KMS-11 (cell line): ENCODE results near the gene GP1BB.

Experiments used
- H2AFZ ChIP-seq: fragments of 200-600 bp; sonication (generic); 2 replicates; pipeline ENCODE4 v1.6.1; 2016; ENCODE audit warnings: antibody characterized with exemption, mixed run types, low read depth
- H3K27ac ChIP-seq: fragments of 200-600 bp; sonication (generic); 2 replicates; pipeline ENCODE4 v1.6.1; 2016; ENCODE audit warnings: mild to moderate bottlenecking, mixed run types
- H3K27me3 ChIP-seq: fragments of 200-600 bp; sonication (generic); 2 replicates; pipeline ENCODE4 v1.6.1; 2017; ENCODE audit warnings: mild to moderate bottlenecking, low read depth, mixed run types, moderate library complexity; ENCODE audit not compliant: insufficient read depth
- H3K36me3 ChIP-seq: fragments of 200-600 bp; sonication (generic); 2 replicates; pipeline ENCODE4 v1.6.1; 2017; ENCODE audit warnings: mild to moderate bottlenecking, mixed run types; ENCODE audit not compliant: insufficient read depth
- H3K4me1 ChIP-seq: fragments of 200-600 bp; sonication (generic); 2 replicates; pipeline ENCODE4 v1.6.1; 2016; ENCODE audit warnings: mild to moderate bottlenecking, low read depth, mixed run types; ENCODE audit not compliant: poor library complexity, severe bottlenecking
- H3K4me2 ChIP-seq: fragments of 200-600 bp; sonication (generic); 2 replicates; pipeline ENCODE4 v1.7.0; 2016; ENCODE audit warnings: mild to moderate bottlenecking, mixed run types
- H3K4me3 ChIP-seq: fragments of 200-600 bp; sonication (generic); IDR thresholded peaks from 2 replicates; pipeline ENCODE4 v1.6.1; 2017; ENCODE audit warnings: low read depth, low read length, mixed read lengths; ENCODE audit not compliant: insufficient read depth
- H3K79me2 ChIP-seq: fragments of 200-600 bp; sonication (generic); 2 replicates; pipeline ENCODE4 v1.6.1; 2016; ENCODE audit warnings: low read depth, mixed run types; ENCODE audit not compliant: insufficient read depth
- H3K9ac ChIP-seq: fragments of 200-600 bp; sonication (generic); 2 replicates; pipeline ENCODE4 v1.6.1; 2016; ENCODE audit warnings: mild to moderate bottlenecking, mixed run types
- H4K20me1 ChIP-seq: fragments of 200-600 bp; sonication (generic); 2 replicates; pipeline ENCODE4 v1.6.1; 2016; ENCODE audit warnings: mild to moderate bottlenecking, mixed run types; ENCODE audit not compliant: insufficient read depth
- TF ChIP-seq, protein P1 (sequence below): fragments of 200-600 bp; sonication (generic); conservative IDR thresholded peaks from 2 replicates; pipeline ENCODE4 v1.6.1; 2017; ENCODE audit warnings: low read depth, mild to moderate bottlenecking, antibody characterized with exemption, low read length, moderate library complexity, mixed read lengths

Gene GP1BB

DNA sequence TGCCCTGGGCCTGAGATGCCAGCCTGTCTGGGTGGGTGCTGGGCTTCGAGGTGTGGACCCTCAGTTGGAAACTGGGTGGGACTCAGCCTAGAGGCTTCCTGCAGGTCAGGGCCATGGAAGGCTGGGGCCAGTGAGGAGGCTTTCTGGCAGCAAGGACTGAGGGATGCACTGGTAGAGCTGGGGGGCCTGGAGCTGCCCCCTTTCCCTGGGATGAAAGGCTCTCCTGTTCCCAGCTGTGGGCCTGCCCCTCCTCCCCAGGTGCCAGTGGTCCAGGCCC lies 6.6 kb upstream of the GP1BB start:
- Histone ChIP-seq H3K79me2 (no peaks in the 10 kb centered on the region), H3K4me3 (no peak overlapping the region), H3K4me1 (peaks cover 10% of the 10 kb centered on the region), H3K4me2 (no peak overlapping the region), H4K20me1 (no peaks in the 10 kb centered on the region), H3K9ac (no peak overlapping the region), H2AFZ (no peak overlapping the region), H3K27ac (no peak overlapping the region), H3K36me3 (no peaks in the 10 kb centered on the region), H3K27me3 (no peaks in the 10 kb centered on the region)
- TF ChIP-seq, protein P1, sequence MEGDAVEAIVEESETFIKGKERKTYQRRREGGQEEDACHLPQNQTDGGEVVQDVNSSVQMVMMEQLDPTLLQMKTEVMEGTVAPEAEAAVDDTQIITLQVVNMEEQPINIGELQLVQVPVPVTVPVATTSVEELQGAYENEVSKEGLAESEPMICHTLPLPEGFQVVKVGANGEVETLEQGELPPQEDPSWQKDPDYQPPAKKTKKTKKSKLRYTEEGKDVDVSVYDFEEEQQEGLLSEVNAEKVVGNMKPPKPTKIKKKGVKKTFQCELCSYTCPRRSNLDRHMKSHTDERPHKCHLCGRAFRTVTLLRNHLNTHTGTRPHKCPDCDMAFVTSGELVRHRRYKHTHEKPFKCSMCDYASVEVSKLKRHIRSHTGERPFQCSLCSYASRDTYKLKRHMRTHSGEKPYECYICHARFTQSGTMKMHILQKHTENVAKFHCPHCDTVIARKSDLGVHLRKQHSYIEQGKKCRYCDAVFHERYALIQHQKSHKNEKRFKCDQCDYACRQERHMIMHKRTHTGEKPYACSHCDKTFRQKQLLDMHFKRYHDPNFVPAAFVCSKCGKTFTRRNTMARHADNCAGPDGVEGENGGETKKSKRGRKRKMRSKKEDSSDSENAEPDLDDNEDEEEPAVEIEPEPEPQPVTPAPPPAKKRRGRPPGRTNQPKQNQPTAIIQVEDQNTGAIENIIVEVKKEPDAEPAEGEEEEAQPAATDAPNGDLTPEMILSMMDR = no peak

DNA sequence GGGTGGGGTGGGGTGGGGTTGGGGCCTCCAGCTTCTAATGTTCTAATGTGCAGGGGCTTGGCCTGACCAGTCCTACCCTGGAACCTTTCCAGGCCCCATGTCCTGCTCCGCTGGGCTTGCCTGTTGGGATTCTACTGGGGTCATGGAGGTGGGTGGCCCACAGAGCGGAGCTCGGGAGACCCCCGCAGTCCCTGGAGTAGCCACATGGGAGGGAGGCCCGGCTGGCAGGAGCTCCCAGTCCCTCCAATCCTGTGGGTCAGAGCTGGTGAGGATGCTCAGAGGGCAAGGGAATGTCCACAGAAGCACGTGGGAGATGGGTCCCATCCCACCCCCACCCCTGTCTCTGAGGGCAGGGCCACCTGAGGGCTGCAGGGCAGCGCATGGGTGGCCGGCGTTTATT lies 6.2 kb upstream of the GP1BB start:
- Histone ChIP-seq H3K27me3 (no peaks in the 10 kb centered on the region), H3K79me2 (no peaks in the 10 kb centered on the region), H3K9ac (no peak overlapping the region), H3K4me2 (no peak overlapping the region), H3K4me1 (peaks cover 10% of the 10 kb centered on the region), H3K36me3 (no peaks in the 10 kb centered on the region), H4K20me1 (no peaks in the 10 kb centered on the region), H2AFZ (no peak overlapping the region), H3K27ac (no peak overlapping the region), H3K4me3 (no peak overlapping the region)
- TF ChIP-seq, protein P1 = no peak

DNA sequence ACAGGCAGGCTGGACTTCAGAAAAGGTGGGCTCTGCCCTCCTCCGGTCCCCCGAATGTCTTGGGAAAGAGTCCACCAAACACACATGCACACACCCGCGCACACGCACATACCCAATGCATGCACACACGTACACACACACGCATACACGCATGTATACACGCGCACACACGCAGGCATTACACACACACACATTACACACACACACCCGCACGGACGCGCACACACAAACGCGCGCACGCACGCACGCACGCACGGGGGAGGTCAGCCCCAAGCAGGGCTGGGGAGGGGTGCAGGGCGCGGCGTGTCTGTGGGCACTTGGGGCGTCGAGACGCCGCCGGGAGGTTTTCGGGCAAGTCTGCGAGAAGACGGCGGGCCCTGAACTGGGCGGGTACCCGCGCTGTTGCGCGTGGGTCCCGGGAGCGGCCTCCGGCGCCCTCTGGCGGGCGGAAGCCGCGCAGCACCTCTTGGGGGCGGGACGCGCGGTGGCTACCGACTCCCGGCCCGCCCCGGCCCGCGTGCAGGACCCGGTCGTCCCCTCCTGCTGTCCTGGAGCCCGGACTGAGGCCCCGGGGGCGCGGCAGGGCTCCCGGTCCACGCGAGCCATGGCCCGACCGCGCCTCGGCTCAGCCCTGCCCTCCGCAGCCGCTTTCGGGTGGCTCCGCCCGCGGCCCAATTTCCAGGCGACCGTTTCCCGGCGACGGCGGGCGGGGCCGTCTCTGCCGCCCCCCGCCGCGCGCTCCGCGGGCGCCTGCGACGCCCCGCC lies 5.5 kb upstream of the GP1BB start:
- Histone ChIP-seq H4K20me1 (no peaks in the 10 kb centered on the region), H3K27ac (no peak overlapping the region), H3K4me3 (no peak overlapping the region), H3K79me2 (no peaks in the 10 kb centered on the region), H3K9ac (peak overlapping the region; percentile 39; the same call in 1 of the 2 replicates), H2AFZ (peak overlapping the region; percentile 67), H3K36me3 (no peaks in the 10 kb centered on the region), H3K4me2 (peak overlapping the region; percentile 60), H3K4me1 (peaks cover 10% of the 10 kb centered on the region), H3K27me3 (no peaks in the 10 kb centered on the region)
- TF ChIP-seq, protein P1 = peak; percentile 30; the same call in 1 of the 2 replicates

DNA sequence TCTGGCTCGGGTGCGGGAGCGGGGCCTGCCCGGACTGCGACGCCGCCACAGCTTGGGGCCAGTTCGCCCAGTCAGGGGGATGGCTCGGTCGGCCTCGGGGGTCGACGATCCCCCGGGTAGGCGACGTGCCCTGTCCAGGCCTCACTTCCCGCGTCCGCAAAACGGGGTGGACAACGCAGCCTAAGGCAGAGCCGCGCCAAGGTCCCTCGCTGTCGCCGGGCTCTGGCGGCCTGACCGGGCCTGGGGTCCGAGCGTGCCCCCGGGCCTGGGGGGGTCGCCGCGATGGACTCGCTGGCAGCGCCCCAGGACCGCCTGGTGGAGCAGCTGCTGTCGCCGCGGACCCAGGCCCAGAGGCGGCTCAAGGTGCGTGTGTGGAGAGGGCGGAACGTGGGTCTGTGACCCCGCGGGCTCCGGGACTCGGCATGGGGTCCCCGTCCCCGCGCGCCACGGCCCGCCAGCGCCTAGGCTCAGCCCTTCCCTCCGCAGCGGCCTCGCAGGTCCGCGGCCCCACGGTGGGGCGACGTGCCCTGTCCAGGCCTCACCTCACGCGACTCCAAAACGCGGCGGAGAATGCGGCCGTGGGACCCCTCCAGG lies 4.8 kb upstream of the GP1BB start:
- TF ChIP-seq, protein P1 = no peak
- H2AFZ ChIP-seq = peak overlapping the region; percentile 67
- peak overlapping the region; percentile 60 for H3K4me2 ChIP-seq
- no peak overlapping the region for H3K4me3 ChIP-seq
- H3K27ac ChIP-seq = no peak overlapping the region
- H3K4me1 ChIP-seq = peaks cover 10% of the 10 kb centered on the region
- no peaks in the 10 kb centered on the region for H3K79me2 ChIP-seq
- no peaks in the 10 kb centered on the region for H3K36me3 ChIP-seq
- H3K27me3 ChIP-seq = no peaks in the 10 kb centered on the region
- peak overlapping the region; percentile 39; the same call in 1 of the 2 replicates for H3K9ac ChIP-seq
- H4K20me1 ChIP-seq = no peaks in the 10 kb centered on the region
